NCI-H2227 treated with DMSO at 0.1 percent for 48 hours (cell line): ENCODE results near the gene NAA38.
"Not testable (repeated sequence)": the region's sequence is repeated elsewhere in the genome, so short reads cannot be mapped to it uniquely, and the experiment has no call there.

Experiments used
- DNase-seq: peaks from one replicate; lab custom pipeline; 2025; lab: John Stamatoyannopoulos, UW

NAA38 gene

DNA sequence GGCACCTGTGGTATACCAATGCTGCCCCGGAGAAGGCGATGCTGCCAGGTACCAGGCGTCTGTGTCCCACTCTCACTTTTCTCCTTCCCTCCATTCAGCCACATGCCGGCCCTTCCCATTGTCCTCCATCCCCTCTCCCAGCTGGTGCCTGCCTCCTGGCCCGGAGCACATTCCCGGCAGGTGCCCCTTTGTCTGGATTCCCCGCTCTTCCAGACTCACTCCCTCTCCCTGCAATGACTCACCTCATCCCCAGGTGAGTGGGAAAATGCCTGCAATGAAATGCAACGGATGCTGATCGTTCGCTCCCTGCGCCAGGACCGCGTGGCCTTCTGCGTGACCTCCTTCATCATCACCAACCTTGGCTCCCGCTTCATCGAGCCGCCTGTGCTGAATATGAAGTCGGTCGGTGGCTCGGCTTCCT is 33.8 kb downstream of the NAA38 start:
- DNase-seq: no peak

DNA sequence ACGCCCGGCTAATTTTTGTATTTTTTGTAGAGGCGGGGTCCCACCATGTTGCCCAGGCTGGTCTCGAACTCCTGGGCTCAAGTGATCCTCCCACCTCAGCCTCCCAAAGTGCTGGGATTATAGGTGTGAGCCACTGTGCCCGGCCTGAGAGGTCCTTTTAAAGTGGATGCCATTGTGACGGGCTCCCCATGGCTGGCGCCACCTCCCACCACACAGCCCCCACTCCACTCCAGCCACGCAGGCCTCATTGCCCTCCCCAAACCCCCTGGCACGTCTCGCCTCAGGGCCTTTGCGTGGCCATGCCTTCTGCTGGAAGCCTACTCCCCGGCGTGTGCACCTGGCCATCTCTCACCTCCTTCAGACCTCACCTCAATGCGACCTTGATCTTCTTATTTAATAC is 35.2 kb downstream of the NAA38 start:
- no peak for DNase-seq

DNA sequence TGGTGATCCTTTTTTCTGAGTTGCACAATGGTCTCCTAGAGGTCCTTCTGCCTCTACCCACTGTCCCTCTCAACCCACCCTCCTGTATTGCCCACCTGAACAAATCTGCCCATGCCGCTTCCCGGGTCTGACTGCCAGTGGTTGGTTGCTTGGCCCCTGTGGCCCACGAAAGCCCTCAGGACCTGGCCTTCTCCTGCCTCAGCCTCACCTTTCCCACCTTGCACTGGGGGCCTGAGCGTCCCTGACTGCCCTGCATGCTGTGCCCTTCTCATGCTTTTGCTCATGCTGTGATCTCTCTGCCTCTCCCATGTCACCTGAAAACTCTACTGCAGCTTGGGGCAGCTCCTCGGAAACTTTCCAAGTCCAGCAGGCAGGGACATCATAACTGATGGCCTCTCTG is 37.1 kb downstream of the NAA38 start:
- DNase-seq: no peak

DNA sequence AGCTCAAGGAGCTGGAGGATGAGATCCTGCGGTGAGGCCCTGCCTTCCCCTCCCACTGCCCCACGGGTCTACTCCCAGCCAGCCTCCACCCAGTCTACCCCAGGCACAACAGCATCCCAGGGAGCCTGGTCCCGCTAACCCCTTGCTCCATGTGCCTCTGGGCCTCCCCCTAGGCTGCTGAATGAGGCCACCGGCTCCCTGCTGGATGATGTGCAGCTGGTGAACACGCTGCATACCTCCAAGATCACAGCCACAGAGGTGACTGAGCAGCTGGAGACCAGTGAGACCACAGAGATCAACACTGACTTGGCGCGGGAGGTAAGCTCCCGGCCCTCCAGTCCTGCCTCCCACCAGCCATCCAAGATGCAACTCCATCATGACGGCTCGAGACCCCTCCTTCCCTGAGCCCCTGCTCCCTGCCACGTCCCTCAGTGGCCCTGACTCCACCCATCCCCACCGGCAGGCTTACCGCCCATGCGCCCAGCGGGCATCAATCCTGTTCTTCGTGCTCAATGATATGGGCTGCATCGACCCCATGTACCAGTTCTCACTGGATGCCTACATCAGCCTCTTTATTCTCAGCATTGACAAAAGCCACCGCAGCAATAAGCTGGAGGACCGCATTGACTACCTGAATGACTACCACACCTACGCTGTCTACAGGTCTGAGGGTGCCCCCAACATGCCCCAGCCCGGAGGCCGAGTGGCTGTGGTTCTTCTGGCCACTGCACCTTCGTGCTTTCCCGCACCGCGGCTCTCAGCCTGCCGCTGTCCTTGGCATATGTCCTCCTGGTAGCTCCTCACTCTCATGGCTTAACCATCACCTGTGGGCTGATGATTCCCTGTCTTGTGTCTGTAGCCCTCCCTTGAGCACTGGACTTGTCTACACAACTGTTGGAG is 38.4 kb downstream of the NAA38 start:
- no peak for DNase-seq

DNA sequence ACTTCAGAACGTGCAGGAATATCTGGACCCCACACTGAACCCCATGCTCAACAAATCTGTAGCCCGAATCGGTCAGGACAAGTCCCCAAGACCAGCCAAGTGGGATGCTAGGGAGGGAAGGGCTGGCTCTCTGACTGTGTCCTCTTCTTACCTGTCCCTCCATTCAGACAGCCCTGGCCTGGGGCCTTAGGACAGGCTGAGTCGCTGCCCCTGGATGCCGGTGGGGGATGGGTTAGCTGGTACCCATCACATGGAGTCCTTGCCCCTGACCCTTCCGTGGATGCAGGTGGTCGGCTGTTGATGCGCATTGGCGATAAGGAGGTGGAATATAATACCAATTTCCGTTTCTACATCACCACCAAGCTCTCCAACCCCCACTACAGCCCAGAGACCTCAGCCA is 39.3 kb downstream of the NAA38 start:
- DNase-seq: no peak

DNA sequence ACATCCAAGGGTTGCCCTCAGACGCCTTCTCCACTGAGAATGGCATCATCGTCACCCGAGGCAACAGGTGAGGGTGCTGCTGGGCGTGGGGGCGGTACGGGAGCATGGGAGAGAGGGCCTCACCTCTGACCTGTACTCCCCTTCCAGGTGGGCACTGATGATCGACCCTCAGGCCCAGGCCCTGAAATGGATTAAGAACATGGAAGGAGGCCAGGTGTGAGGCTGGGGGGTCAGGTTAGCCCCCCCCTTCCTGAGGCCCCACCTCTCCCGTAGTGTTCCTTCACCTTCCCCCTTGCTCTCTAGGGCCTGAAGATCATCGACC is 39.8 kb downstream of the NAA38 start:
- no peak for DNase-seq

DNA sequence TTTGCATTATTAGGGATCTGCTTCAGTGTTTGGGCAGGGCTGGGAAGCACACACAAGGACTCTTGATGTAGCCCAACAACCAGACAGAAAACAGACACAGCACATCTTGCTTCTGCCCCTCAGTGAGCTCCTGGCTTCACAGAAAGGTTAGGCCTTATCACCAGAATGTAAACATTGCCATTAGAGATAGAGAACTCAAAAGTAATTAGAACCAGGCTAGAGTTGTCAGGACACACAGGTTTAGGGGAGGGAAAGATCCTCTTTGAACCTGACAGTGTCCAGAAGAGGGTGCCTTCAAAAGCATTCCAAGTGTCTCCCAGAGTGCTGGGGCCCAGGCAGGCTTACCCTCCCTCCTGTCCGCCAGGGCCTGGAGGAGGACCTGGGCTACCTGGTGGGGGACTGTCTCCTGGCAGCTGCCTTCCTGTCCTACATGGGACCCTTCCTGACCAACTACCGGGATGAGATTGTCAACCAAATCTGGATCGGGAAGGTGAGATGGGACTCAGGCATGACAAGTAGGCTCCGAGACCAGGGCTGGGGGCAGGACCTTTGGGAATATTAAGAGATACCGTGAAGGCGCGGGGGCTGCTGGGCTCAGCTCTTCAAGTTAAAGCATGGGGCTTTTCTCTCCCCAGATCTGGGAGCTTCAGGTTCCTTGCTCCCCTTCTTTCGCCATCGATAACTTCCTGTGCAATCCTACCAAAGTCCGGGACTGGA is 40.3 kb downstream of the NAA38 start:
- DNase-seq: no peak

DNA sequence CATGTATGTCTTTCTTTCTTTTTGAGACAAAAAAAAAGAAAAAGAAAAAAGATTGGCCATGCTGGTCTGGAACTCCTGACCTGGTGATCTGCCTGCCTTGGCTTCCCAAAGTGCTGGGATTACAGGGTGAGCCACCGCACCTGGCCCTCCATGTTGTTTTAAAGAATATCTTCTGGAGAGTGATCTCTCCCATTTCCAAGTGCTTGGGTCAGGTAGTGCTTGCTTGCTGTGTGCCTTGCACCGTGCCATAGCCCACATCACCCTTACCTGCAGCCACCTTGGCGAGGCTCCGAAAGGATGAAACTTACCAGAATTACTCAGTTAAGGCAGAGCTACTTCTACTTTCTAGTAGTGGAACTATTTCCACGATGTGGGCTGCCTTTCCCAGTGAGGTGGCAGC is 42.4 kb downstream of the NAA38 start:
- no peak for DNase-seq

DNA sequence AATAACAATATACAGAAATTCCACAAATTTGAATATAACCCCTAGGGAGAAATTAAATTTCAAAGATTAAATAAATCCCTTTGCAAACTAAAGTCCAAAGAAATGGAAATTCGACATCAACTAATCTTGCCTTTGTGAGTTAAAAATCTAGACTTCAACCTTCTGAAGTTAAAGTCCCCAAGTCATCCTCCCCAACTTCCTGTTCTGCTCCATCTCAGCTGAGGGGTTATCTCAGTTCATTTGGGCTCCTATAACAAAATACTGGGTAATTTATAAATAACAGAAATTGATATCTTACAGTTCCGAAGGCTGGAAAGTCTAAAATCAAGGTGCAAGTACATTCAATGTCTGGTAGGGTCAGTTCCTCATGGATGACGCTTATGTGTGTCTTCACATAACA is 46.1 kb downstream of the NAA38 start:
- DNase-seq: no peak

DNA sequence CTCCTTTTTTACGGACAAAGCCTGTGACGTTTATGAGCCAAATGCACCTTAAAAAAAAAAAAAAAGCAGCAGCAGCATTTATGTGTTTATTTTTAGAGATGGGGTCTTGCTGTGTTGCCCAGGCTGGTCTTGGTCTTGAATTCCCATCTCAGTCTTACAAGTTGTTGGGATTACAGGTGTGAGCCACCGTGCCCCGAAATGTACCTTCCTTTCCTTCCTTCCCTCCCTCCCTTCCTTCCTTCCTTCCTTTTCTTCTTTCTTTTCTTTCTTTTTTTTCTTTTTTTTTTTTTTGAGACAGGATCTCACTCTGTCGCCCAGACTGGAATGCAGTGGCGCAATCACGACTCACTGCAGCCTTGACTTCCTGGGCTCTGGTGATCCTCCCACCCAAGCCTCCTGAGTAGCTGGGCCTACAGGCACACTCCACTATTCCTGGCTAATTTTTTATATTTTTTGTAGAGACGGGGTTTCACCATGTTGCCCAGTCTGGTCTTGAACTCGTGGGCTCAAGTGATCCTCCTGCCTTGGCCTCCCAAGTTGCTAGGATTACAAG is 47.5 kb downstream of the NAA38 start:
- not testable (repeated sequence) for DNase-seq

DNA sequence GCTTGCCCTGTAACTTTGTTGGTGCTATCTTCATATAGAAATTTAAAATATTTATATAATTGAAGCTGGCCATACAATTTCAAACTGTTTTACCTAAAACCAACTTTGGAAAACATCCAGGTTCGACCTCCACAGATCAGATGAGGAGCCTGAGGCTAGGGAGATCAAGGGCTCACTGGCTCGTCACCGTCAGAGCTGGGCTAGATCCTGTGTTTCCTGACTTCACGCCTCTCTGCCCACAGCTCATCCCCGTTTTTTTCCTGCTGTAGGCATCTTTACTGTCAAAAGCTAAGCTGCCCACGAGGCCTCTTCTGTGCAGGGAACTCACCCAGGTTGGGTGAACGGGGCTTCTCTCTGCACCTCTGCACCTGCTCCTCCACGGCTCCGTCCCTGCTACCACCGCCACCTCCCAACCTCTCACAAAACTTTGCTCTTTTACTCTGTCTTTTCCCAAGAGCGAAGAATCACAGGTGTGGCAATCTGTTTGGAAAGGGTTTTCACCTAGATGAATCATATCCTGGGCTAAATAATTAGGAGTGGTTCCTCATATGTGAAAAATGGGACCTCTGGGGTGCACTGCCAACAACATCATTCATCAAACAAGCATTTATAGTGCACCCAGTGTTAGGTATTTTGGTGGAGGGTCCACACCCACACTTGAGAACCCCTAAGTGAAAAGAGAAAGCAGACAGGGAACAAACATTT is 48.1 kb downstream of the NAA38 start:
- no peak for DNase-seq

DNA sequence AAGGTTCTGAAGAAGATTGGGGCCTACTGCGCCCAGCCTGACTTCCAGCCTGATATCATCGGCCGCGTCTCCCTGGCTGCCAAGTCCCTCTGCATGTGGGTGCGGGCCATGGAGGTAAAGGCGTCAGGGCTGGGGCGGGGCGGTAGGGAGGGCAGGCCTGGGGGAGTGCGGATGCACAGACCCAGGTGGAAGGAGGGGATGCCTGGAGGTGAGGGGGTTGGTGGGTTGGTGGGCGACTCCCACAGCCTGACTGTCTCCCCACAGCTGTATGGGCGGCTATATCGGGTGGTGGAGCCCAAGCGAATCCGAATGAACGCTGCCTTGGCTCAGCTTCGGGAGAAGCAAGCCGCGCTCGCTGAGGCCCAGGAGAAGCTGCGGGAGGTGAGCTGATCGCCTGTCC is 50.2 kb downstream of the NAA38 start:
- DNase-seq: no peak
